Left renal cortex interstitium (tissue), 4 donors: ENCODE measurements around the gene MAP1B. TPM values are rescaled to one million over a fixed set of nuclear protein-coding genes. Genes with fewer than 3 reads are reported as not detected.
"Not testable (repeated sequence)": the region's sequence is repeated elsewhere in the genome, so short reads cannot be mapped to it uniquely, and the experiment has no call there.

Experiments
- DNase-seq, 4 donors: peaks; one replicate each; pipeline ENCODE4 v3.0.0-alpha.2; 2013; ENCODE audit warnings: low read depth in 4 of 4, low spot score in 2 of 4, missing footprints in 1 of 4
- polyA plus RNA-seq, 4 donors: library from polyadenylated mRNA; unstranded; fragments of 120-200 nt; gene quantifications; one replicate each; pipeline ENCODE4 v1.2.1, GENCODE V29; 2013; ENCODE audit not compliant: insufficient read length in 4 of 4

The MAP1B gene
- polyA plus RNA-seq, result 10 to 100 TPM; 12.0 to 19.7 (median 12.7) TPM

DNA sequence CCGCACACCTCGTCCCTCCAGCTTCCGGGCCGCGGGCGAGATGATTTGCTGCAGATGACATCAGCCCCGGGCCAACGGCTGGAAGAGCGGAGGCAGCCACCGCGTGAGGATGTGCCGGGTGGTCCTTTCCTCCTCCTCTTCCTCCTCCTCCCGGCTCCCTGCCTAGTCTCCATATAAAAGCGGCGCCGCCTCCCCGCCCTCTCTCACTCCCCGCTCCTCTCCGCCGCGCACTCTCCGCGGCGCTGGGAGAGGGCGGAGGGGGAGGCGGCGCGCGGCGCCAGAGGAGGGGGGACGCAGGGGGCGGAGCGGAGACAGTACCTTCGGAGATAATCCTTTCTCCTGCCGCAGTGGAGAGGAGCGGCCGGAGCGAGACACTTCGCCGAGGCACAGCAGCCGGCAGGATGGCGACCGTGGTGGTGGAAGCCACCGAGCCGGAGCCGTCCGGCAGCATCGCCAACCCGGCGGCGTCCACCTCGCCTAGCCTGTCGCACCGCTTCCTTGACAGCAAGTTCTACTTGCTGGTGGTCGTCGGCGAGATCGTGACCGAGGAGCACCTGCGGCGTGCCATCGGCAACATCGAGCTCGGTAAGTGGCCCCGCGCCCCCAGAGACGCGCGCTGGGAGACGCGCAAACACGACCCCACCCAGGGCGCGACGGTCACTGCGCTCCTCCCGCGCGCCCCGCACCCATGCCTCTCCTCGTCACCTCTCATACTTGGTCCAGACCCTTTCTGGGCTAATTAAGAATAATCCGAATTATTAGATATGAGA is at the start of gene MAP1B:
Gene MAP1B, plus strand, starts transcription at position 345 of the 770 bp plus-strand sequence. Its CDS starts 57 bp downstream, at position 402.
- peak; percentile 46 to 59 (median 53) for DNase-seq

DNA sequence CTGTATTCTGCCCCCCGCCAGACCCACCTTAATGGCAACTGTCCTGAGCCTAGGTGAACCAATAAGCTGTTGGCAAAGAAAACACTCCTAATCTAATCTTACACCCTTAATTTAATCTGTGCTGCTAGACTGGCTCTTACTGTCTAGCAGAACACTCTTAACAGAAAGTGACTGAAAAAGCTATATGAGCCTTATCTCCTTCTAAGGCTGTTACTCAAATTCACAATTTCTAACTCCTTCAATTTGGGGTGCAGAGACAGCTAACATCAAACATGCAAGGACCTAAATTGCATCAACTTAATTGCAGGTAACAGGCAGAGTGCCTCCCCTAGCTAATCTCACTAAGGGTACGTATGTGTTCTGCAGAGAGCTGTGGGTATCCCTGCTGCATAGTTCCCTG is 49.5 kb upstream of the MAP1B start:
- no peak for DNase-seq

DNA sequence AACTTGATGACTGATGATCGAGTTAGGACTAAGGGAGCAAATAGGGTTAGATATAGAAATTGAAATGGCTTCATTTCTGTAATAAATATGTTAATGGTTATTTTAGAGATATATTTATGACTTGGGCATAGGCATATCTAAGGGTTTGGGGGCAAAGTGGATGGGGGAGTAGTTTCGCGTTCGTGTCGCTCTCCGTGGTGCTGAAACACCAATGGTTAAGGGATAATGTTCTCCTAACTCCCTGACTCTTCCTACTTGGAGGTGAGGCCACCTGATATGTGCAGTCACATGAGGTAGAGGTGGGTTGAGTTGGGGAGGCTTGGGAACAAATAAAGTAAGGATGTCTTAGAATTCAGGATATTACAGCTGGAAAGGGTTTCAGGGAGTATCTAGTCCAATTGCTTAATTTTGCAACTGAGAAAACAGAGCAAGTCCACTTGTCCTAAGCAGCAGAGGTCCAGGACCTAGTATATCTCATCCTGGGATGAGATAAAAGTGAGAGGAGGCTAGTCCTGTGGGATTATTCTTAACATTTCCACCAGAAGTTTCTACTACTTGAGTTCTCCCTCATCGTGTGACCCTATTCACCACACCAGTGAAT is 44.0 kb upstream of the MAP1B start:
- DNase-seq, result peak in 2 of 4 donors; percentile 26 to 52

DNA sequence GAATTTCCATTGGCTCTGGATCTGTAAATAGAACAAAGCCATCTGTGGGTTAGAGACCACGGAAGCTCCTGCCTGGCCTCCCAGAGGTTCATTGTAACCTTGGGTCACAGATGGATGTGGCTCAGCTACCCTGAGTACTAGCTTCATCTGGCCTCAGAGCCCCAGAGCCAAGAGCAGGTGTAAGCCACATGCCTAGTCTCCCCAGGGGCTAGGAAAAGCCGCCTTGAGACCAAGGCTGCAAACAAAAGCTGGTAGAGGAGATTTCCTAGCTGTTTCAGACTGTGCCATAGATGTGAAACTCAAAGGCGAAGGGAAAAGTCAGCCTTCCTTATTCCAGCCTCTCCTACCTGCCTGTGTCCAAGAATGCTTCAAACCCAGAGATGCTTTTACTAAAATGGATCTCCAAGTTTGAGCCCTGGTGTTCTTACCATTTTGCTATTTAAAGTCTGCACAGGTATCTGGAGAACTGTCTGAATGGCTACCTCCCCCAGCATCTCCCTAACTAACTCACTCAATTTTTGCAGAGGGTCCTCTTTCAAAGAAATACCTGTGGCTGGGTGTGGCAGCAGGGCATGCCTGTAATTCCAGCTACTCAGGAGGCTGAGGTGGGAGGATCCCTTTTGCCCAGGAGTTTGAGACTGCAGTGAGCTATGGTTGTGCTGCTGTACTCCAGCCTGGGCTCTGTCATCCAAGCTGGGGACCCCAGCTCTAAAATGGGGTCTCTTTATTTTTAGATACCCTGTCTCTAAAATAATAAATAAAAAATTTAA is 42.3 kb upstream of the MAP1B start:
- DNase-seq, result no peak

DNA sequence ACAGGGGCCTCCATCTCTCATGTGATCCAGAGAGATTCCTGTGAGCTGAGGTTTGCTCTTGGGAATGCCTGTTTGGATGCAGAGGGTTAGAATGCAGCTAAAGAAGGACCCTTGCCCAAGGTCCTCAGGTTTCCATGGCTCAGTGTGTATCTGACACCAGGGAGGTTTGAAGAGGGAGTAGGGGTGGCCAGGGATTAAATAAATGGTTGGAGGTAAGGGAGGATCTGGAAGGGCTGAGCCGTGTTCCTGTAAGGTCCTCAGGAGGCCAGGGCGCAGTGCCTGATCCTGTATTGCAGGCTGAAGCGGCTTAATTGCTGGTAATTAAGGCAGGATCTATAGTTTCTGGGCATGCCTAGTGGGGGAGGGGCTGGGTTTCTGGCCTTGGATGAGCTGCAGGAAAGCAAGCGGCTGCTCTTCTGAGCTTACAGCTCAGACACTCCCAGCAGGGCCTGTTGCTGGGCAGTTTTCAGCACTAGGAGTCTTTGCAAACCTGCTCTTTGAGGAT is 41.5 kb upstream of the MAP1B start:
- peak in 2 of 4 donors; percentile 6 to 17 for DNase-seq

DNA sequence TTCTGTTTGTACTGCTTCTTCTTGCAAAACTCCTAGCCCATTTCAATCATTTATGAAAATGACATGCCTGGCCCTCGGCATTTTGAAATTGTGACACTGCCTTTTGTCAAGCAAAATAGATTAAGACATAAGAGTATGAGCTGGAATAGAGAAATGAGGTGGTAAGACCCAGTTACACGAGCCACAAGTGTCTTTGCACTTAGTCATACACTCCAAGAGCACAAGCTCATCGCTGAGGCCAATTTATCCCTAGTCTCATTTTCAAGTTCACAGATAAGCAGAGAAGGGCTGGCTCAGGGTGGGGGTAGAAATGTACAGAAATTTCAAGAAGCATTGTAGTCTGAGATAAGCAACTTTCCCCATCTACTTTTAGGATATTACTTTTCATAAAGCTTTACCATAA is 40.6 kb upstream of the MAP1B start:
- no peak for DNase-seq

DNA sequence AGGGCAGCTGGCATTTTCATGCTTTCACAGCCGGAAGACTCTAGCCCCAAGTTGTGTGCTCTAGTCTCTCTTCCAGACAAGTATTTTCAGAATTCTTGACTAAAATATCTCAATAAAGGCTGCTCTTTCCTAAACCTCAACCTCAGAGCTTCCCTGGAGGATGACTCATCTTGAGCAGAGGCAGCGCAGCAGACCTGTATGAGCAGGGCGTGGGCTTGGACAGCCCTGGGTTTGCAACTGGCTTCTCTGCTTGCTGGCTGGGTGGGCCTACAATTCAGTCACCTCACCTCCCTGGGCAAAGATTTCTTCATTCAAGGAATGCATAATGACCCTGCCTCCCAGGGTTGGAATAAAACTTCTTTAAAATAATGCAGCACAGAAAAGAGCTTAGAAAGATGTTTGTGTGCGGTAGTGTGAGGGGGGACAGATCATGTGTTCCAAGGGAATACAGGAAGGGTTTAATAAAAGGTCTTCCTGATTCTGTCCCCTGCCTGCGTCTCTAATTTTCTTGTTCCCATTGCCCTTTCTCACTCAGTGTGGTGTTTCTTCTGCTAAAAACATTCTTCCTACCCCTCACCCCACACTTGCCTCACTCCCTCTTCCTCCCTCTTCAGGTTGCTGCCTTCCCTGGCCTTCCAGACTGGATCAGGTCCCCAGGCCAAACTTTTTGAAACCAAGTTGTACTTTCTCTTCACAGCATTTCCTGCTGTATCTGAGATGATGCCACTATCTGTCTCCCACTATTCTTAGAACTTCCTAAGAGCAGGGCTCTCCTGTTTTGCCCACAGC is 39.4 kb upstream of the MAP1B start:
- DNase-seq, result no peak

DNA sequence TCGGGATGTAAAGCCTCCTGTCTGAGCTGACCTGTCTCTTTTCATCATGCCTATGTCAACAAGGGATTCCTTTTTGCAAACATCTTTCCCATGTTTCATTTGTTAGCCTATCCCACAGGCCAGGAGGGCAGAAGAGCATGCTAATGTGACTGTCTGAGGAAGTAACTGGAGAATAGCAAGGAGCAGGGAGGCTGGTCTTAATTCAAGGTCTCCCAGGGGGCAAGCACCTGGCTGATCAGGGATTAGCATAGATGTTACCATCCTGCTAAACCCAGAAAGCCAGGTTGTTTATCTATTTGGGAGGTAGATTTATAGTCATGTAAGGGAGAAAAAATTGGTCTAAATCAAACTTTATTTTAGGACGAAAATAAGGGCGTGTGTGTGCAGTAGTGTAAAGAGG is 36.7 kb upstream of the MAP1B start:
- DNase-seq, result no peak

DNA sequence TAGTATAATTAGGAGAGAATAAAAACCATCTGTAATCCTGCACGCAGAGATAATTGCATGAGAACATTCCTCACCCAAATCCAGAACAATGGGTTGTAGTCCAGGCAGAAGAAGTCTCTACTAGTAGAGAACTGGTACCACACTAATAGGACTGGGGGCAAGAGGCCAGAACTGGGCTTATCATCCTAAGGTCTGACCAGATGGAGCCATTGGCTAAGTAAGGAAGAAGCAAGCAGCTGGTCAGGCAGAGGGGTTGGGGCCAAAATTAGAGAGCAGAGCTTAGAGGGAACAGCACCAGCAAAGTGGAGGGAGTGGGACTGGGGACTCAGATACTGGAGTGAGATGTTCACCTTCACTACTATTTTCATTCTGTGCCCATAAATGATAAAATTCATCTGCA is 35.4 kb upstream of the MAP1B start:
- no peak for DNase-seq

DNA sequence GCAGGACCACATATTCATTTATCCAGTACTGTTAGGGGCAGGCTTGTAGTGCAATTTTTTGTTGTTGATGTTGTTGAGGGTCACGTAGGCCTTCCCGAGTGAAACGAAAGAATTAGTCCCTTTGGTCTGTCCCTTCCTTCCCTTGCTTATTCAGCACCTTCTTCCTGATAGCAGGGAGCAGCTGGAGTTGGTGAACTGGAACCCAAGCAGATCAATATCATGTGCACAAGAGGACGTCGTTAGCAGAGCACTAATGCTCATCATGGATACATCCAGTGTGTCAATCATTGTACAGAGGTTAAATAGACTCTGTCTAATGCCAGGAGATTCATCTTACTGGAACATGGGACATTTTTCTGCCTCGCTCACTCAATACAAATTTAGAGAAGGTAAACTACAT is 33.0 kb upstream of the MAP1B start:
- DNase-seq, result no peak

DNA sequence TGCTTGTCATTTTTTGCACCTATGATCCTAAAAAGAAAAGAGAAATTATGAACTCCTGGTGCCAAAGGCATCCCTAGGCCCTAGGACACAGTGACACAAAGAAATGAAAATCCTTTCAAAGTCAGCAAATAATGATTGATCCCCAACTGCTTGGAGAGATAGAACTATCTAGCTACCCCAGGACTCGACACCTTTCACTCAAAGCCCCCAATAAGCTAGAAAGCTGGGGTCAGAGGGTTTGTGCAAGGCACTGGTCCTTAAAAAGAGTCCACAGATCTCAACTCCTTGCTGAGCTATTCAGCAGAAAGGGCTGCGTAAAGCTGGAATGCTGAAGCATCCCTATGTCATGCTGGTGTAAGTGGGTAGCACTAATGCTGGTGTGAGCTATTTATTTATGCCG is 31.8 kb upstream of the MAP1B start:
- no peak for DNase-seq

DNA sequence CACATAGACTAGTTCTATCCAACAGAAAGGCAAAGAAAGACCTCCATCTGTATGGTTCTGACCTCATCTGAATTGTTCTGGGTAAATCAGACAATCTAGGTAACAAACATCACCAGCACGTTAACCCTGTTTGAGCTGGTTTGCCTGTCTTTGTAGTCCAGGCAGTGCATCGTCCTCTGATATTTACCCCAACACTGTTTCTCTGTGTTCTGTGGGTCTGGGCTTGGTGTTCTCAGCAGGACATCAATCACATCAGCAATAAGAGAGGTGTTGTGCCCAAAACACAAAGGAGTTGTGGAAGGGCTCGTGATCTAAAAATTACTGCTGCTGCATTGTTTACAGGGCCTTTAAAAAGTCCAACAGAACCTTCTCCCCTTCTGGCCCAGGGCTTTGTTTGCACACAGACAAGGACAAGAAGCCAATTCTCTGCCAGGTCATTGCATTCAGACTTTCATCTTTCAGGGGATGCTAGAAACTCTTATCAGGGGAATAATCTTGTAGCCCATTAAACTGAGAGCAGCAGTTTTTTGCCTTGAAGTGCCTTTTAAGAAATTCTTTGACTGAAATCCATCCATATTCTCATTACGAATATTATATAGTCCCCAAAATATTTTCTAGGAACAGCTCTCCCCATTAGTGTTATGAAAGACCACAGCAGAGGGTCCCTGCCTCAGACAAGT is 30.5 kb upstream of the MAP1B start:
- no peak for DNase-seq

DNA sequence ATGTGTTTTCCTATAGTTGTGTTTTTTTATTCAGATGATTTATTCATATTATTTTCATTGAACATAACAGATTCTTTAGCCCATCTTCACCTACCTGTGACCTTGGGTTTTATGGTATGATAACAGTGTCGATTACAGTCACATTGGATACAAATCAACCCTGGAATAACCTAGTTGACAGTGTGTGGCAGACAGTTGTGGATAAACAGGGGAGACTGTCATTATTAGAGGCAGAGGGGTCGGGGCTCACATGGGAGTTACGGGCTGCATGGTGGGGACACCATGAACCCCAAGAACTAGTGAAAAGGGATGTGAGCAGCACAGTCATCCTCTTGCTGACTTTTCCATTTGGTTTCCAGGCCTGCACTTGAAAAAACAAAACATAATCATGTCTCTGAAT is 29.9 kb upstream of the MAP1B start:
- no peak for DNase-seq

DNA sequence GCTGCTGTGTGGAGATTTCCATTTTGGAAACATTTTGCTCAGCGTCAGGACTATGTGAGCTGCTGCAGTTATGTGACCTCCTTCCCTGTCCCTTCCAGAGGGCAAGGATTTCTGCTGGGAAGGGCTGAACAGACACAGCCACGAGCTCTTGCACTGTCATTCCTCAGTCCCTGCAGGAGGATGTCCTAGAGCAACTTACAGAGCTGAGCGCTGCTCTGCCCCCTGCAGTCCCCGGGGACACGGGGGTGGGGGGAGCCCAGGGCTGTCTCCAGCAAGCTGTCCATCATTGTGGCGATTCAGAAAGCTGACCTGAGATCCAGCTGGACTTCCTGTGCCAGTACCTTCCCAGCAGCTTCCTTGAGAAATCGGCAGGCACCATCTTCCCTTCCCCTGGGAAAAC is 28.0 kb upstream of the MAP1B start:
- DNase-seq, result no peak

DNA sequence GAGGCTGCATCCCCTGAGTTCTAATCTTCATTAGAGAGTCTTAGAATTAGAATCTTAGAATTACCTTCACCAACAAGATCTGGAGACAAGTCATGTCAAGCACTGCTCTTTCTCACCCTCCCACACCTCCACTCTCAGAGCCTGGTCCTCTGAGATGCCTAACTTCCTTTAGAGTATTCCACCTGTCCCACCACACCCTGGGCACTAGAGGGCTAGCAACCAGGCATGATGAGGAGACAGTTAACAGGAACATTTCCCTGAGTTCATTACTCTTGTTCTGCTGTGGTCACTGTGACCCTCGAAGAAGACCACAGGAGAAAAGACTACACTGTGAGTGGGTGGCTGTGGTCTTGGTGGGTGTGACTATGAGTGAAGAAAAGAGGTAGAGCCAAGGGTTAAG is 25.2 kb upstream of the MAP1B start:
- no peak for DNase-seq

DNA sequence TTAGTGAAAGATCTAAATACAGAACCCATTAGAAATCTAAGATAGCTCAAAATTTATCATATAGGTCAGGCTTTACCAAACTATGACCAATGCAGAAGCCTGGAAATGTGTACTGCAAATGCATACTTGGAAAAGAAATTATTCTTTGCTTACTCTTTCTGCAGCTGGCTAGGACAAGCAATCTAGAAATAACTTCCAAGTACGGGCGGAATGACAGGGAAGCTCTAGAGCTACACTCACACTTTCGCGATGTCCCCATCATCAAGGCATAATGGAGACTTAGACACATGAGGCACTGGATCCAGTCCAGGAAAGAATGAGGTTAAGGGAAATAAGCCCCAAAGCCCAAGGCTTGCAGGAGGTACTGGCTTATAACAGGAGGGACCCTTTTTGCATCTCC is 22.4 kb upstream of the MAP1B start:
- no peak for DNase-seq

DNA sequence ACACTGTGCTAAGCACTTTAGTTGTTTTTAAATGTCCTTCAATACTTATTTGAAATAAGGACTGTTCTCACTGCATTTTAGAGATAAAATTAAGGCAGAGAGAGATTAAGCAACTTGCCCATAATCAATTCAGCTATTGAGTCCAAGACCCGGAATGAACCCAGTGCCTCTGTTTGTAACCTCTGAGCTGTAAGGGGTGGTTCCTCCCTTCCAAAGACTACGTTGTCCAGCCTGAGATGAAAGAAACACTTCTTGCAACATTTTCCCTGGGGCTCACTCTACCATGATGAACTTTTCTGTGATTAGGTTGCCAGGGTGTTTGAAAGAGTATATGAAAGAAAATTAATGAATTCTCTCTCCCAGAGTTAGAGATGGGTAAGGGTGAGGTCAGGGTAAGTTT is 22.0 kb upstream of the MAP1B start:
- DNase-seq, result no peak

DNA sequence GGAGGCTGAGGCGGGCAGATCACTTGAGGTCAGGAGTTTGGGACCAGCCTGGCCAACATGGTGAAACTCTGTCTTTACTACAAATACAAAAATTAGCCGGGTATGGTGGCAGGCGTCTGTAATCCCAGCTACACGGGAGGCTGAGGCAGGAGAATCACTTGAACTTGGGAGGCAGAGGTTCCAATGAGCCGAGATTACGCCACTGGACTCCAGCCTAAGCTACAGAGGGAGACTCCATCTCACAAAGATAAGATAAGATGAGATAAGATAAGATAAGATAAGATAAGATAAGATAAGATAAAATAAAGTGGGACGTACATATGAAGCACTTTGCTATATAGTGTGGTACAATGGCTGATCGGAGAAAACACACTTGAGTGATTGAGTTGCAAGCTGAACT is 17.6 kb upstream of the MAP1B start:
- not testable (repeated sequence) for DNase-seq

DNA sequence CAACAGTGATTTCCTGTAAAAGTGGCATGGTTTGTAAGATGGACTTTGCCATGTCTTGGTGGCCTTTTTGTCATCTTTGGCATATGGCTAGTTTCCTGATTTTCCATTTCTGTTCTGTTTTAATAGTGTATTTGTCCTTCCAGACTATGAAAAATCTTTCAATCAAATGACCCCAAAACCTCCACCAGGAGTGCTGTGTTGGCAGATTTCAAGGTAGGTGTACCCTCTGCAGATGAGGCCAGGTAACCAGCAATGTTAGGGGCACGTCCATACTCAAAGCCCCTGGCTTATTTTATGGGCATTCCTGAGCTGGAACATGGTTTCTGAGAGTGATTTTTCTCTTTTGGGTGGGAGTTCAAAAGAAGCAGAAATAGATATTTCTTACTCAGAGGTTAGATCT is 15.2 kb upstream of the MAP1B start:
- DNase-seq, result no peak

DNA sequence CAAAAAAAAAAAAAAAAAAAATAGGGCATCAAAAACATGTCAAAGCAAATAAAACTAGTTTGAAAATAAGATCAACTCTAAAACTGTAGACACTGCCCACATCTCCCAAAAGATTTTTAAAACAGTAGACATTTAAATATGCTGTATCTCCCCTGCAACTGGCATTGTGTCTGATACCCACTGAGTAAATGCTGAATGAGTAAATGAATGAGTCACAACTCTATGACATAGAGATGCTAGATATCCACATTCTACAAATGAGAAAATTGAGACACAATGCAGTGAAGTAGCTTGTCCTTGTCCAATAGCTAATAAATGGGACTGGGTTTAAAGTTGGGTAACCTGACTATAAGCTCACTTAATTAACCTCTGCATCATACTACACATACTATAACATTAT is 14.1 kb upstream of the MAP1B start:
- no peak for DNase-seq
